Bronchial epithelial cell (primary cell): Measurements from ENCODE around the gene C3orf70. TPM values are rescaled to one million over a fixed set of nuclear protein-coding genes. Genes with fewer than 3 reads are reported as not detected.

Experiments
- DNase-seq: peaks from one replicate; pipeline ENCODE4 v3.0.0-alpha.2; 2010; ENCODE audit warnings: low read depth
- FAIRE-seq: peaks from 2 replicates; lab custom pipeline; 2011; peaks lifted over from hg19 to GRCh38; lab: Jason Lieb, UNC
- H3K27me3 ChIP-seq: 2 replicates; pipeline ENCODE4 v1.5.1; 2011; ENCODE audit warnings: low read length; ENCODE audit not compliant: control insufficient read depth, insufficient read depth
- H3K36me3 ChIP-seq: 2 replicates; pipeline ENCODE4 v1.5.1; 2011; ENCODE audit warnings: low read length; ENCODE audit not compliant: control insufficient read depth, insufficient read depth
- H3K4me3 ChIP-seq: 2 replicates; pipeline ENCODE4 v1.5.1; 2011; ENCODE audit warnings: mild to moderate bottlenecking, low read depth, low read length, control low read depth
- total RNA-seq: library from RNA; depleted of rRNA; stranded (reverse); fragments of >200 nt; gene quantifications from 2 replicates; pipeline ENCODE4 v1.2.1, GENCODE V29; 2014
- TF ChIP-seq, protein P1 (sequence below): IDR thresholded peaks from 2 replicates; pipeline ENCODE4 v1.5.1; 2011; ENCODE audit warnings: mild to moderate bottlenecking, moderate library complexity, low read length, control low read depth, inconsistent platforms; ENCODE audit not compliant: insufficient read depth, severe bottlenecking

Gene C3orf70
- total RNA-seq, 1 donor from 2014 or later = under 0.01 TPM

DNA sequence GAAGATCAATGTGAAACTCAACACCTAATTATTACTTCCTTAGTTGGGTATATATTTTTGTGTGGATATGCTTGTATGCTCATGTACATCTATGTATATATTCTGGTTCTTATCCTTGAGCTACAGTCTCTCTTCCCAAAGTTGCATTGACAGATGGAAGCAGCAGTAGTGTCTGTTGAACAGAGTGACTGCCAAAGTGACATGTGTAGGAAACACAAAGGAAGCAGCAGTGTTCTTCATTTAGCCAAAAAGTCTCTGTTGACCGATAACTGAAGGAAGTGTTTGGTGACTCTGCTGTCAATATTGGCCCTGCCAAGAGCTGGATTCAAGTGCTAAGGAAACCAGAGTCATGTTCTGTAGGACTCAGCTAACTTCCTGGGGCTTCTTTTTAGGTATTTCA is 123.8 kb downstream of the C3orf70 start:
- DNase-seq (no peak), FAIRE-seq (no peak)
- no peaks in the 10 kb centered on the region for H3K27me3 ChIP-seq
- no peaks in the 10 kb centered on the region for H3K36me3 ChIP-seq
- TF ChIP-seq, protein P1, sequence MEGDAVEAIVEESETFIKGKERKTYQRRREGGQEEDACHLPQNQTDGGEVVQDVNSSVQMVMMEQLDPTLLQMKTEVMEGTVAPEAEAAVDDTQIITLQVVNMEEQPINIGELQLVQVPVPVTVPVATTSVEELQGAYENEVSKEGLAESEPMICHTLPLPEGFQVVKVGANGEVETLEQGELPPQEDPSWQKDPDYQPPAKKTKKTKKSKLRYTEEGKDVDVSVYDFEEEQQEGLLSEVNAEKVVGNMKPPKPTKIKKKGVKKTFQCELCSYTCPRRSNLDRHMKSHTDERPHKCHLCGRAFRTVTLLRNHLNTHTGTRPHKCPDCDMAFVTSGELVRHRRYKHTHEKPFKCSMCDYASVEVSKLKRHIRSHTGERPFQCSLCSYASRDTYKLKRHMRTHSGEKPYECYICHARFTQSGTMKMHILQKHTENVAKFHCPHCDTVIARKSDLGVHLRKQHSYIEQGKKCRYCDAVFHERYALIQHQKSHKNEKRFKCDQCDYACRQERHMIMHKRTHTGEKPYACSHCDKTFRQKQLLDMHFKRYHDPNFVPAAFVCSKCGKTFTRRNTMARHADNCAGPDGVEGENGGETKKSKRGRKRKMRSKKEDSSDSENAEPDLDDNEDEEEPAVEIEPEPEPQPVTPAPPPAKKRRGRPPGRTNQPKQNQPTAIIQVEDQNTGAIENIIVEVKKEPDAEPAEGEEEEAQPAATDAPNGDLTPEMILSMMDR = no peak
- H3K4me3 ChIP-seq = no peak overlapping the region

DNA sequence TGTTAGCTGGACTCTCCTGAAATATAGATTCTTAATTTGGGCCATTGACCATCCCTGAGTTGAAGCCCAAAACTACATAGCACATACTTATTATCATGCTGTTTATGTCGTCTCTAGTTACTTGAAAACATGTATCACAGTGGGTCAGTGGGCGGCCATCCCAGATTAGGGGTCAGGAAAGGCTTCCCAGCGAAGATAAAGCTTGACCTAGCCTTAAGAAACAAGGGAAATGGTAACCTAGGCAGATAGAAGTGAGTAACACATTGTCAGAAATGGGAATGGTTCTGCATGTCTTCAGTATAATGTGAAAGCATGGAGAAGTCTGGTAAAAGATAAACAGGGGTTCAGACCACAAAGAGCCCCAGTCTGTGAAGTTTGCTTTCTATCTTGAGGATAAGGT is 124.7 kb downstream of the C3orf70 start:
- DNase-seq = no peak
- no peaks in the 10 kb centered on the region for H3K36me3 ChIP-seq
- TF ChIP-seq, protein P1 = no peak
- no peak for FAIRE-seq
- H3K4me3 ChIP-seq = no peak overlapping the region
- H3K27me3 ChIP-seq = no peaks in the 10 kb centered on the region

Other genes with a start within 250 kb of the C3orf70 start
- gene EHHADH, start 101.0 kb upstream of the C3orf70 start, total RNA-seq = 1.3 and 2.7 TPM in 2 replicates
- gene MAP3K13, start 210.1 kb upstream of the C3orf70 start, total RNA-seq = 14.5 and 25.6 TPM in 2 replicates